ENCODE data around the gene WDTC1. TPM values are rescaled to one million over a fixed set of nuclear protein-coding genes. Genes with fewer than 3 reads are reported as not detected.

Gene WDTC1
- total RNA-seq, 1 donor from 2014 or later = 24.7 TPM

- DNase-seq (ENCODE audit: low read depth) = no peak
- no peak for TF ChIP-seq CTCF (conservative IDR thresholded peaks at IDR 0.05; ENCODE audit: low read depth, low read length)
- no peak overlapping the region for H3K4me3 ChIP-seq (ENCODE audit: low read depth, low read length)
Observed at GRCh38 chr1:27255136-27255535, 20.7 kb downstream of the WDTC1 start.

GRCh38 chr1:27257155-27257554 is 22.7 kb downstream of the WDTC1 start:
- no peak for TF ChIP-seq CTCF (conservative IDR thresholded peaks at IDR 0.05; ENCODE audit: low read depth, low read length)
- no peak overlapping the region for H3K4me3 ChIP-seq (ENCODE audit: low read depth, low read length)
- no peak for DNase-seq (ENCODE audit: low read depth)

DNA sequence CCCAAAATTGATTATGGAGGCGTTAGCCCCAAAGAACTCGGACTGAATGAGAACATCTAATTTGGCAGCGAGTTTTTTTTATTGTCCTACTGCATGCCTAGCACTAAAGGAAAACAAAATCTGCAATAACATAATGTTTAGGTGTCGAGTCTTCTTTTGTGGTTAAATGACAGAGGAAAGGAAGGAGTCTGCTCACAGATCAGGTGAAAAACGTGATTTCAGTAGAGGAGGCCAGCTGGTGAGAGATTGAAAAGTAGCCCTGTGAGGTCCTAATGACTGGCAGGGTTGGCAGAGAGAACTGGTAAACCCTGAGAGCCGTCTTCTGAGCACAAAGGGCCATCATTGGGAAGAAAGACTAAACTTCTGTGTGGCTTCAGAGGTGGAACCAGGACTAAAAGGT is 24.2 kb downstream of the WDTC1 start:
- no peak for TF ChIP-seq CTCF (conservative IDR thresholded peaks at IDR 0.05; ENCODE audit: low read depth, low read length)
- no peak overlapping the region for H3K4me3 ChIP-seq (ENCODE audit: low read depth, low read length)
- no peak for DNase-seq (ENCODE audit: low read depth)

GRCh38 chr1:27267153-27267552 is 32.7 kb downstream of the WDTC1 start:
- DNase-seq (ENCODE audit: low read depth) = no peak
- TF ChIP-seq CTCF (conservative IDR thresholded peaks at IDR 0.05; ENCODE audit: low read depth, low read length) = no peak
- H3K4me3 ChIP-seq (ENCODE audit: low read depth, low read length) = no peak overlapping the region

DNA sequence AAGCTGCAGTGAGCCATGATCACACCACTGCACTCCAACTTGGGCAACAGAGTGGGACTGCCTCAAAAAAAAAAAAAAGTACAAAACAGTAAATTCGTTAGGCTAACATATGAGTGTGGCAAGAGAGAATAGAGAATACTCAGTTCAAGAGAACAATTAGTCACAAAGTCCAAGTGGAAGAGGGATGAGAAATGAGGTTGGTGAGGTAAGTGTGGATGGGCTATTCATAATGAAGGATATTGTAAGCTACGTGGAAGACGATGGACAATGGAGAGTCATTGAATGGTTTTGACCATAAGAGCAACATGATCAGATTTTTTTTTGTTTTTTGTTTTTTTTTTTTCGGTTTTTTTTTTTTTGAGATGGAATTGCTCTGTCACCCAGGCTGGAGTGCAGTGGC is 34.8 kb downstream of the WDTC1 start:
- DNase-seq (ENCODE audit: low read depth) = no peak
- no peak for TF ChIP-seq CTCF (conservative IDR thresholded peaks at IDR 0.05; ENCODE audit: low read depth, low read length)
- no peak overlapping the region for H3K4me3 ChIP-seq (ENCODE audit: low read depth, low read length)

DNA sequence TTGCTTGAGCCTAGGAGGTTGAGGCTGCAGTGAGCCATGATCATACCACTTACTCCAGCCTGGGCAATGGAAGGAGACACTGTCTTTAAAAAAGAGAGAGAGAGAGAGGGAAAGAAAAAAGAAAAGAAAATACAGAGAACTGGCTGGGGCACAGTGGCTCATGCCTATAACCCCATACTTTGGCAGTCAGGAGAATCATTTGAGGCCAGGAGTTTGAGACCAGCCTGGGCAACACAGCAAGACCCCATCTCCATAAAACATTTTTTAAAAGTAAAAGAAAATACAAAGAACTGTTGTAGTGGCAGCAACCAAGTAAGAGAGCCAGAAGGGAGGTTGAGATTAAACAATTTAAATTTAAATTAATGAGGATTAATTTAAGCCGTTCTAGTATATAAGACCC is 39.8 kb downstream of the WDTC1 start:
- TF ChIP-seq CTCF (conservative IDR thresholded peaks at IDR 0.05; ENCODE audit: low read depth, low read length) = no peak
- no peak for DNase-seq (ENCODE audit: low read depth)

GRCh38 chr1:27275696-27276095 is 41.3 kb downstream of the WDTC1 start:
- TF ChIP-seq CTCF (conservative IDR thresholded peaks at IDR 0.05; ENCODE audit: low read depth, low read length) = no peak
- H3K4me3 ChIP-seq (ENCODE audit: low read depth, low read length) = no peak overlapping the region
- DNase-seq (ENCODE audit: low read depth) = no peak

More for the DNA sequence above, 39.8 kb downstream of the WDTC1 start:
- no peak overlapping the region for H3K4me3 ChIP-seq (ENCODE audit: low read depth, low read length)
